Measurements from ENCODE around the gene FOXP2. TPM values are rescaled to one million over a fixed set of nuclear protein-coding genes. Genes with fewer than 3 reads are reported as not detected.

Gene FOXP2
- total RNA-seq, 2 experiments from 2014 or later: not detected

GRCh38 chr7:114417290-114417689 lies 2.7 kb downstream of the FOXP2 start:
- no TSS peak for BruUV-seq (replicated peaks)
- Histone ChIP-seq H3K9me2 (ENCODE audit: insufficient read depth, low read length) (no peaks in the 10 kb centered on the region), H3K79me2 (ENCODE audit: insufficient read depth, low read depth, low read length) (no peaks in the 10 kb centered on the region), H2AFZ (ENCODE audit: low read length) (no peak overlapping the region), H3K4me1 (ENCODE audit: insufficient read depth, low read length, poor library complexity, severe bottlenecking) (no peaks in the 10 kb centered on the region), H3K4me3 (ENCODE audit: low read depth, low read length, poor library complexity, severe bottlenecking) (no peak overlapping the region), H3K27ac (ENCODE audit: low read depth, low read length, poor library complexity, severe bottlenecking) (no peak overlapping the region), H3K9me3 (ENCODE audit: low read length) (no peaks in the 10 kb centered on the region), H3K36me3 (ENCODE audit: insufficient read depth, low read length) (no peaks in the 10 kb centered on the region), H3K4me2 (ENCODE audit: low read length) (no peak overlapping the region), H4K20me1 (ENCODE audit: insufficient read depth, low read length) (no peaks in the 10 kb centered on the region)
- ChIA-PET CTCF (ENCODE audit: unreplicated experiment) (no interaction called here), POLR2A (interaction anchor here (0.7 to 1.4 kb wide), 2 partner anchors 14 to 33 kb away, joined by 3 to 4 read pairs; no protein-coding TSS in a partner anchor)
- intact Hi-C loops (cut with micrococcal nuclease; ENCODE audit: unreplicated experiment): loop anchor here (10.0 kb wide), 1 partner anchor 392 kb away; no protein-coding TSS in a partner anchor
- no peak for DNase-seq (ENCODE audit: low spot score)
- TF ChIP-seq, protein P1, sequence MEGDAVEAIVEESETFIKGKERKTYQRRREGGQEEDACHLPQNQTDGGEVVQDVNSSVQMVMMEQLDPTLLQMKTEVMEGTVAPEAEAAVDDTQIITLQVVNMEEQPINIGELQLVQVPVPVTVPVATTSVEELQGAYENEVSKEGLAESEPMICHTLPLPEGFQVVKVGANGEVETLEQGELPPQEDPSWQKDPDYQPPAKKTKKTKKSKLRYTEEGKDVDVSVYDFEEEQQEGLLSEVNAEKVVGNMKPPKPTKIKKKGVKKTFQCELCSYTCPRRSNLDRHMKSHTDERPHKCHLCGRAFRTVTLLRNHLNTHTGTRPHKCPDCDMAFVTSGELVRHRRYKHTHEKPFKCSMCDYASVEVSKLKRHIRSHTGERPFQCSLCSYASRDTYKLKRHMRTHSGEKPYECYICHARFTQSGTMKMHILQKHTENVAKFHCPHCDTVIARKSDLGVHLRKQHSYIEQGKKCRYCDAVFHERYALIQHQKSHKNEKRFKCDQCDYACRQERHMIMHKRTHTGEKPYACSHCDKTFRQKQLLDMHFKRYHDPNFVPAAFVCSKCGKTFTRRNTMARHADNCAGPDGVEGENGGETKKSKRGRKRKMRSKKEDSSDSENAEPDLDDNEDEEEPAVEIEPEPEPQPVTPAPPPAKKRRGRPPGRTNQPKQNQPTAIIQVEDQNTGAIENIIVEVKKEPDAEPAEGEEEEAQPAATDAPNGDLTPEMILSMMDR (conservative IDR thresholded peaks at IDR 0.05; ENCODE audit: low read length): no peak
- no peak for TF ChIP-seq EZH2phosphoT487 (IDR thresholded peaks at IDR 0.05; ENCODE audit: borderline replicate concordance, low read depth, low read length)

DNA sequence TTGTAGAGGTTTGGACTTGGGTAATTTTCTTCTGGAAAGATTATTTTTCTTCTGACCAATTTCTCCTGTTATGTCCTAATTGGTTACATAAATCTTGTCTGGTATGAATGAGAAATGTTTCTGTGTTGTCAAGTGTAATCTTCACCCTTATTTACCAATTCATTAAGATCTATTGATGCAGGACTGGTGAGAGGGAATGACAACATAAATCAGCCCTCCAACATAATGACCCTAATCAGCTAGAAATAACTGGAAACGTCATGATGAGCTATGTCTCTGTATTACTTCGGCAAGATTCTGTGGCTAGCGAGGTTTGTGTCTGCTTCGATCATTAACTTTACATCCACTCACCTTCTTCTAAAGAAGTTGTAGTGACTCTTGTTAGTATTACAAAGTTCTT lies 3.5 kb downstream of the FOXP2 start:
- POLR2A ChIA-PET: interaction anchor here (0.5 to 1.4 kb wide), 3 partner anchors 32 to 957 kb away, joined by 3 to 4 read pairs (median 3); no protein-coding TSS in a partner anchor

More for the DNA sequence above, 3.5 kb downstream of the FOXP2 start:
- no peaks in the 10 kb centered on the region for H3K36me3 ChIP-seq (ENCODE audit: insufficient read depth, low read length)
- no TSS peak for BruUV-seq (replicated peaks)
- H3K9me3 ChIP-seq (ENCODE audit: low read length): no peaks in the 10 kb centered on the region
- H3K4me3 ChIP-seq (ENCODE audit: low read depth, low read length, poor library complexity, severe bottlenecking): no peak overlapping the region
- intact Hi-C loops (cut with micrococcal nuclease; ENCODE audit: unreplicated experiment): loop anchor here (10.0 kb wide), 1 partner anchor 393 kb away; no protein-coding TSS in a partner anchor
- no peak overlapping the region for H3K27ac ChIP-seq (ENCODE audit: low read depth, low read length, poor library complexity, severe bottlenecking)
- no peak for DNase-seq (ENCODE audit: low spot score)
- no peak overlapping the region for H3K4me2 ChIP-seq (ENCODE audit: low read length)
- H2AFZ ChIP-seq (ENCODE audit: low read length): no peak overlapping the region
- no peaks in the 10 kb centered on the region for H4K20me1 ChIP-seq (ENCODE audit: insufficient read depth, low read length)
- TF ChIP-seq, protein P1 (conservative IDR thresholded peaks at IDR 0.05; ENCODE audit: low read length): no peak
- no peak for TF ChIP-seq EZH2phosphoT487 (IDR thresholded peaks at IDR 0.05; ENCODE audit: borderline replicate concordance, low read depth, low read length)
- CTCF ChIA-PET (ENCODE audit: unreplicated experiment): no interaction called here
- H3K79me2 ChIP-seq (ENCODE audit: insufficient read depth, low read depth, low read length): no peaks in the 10 kb centered on the region
- H3K4me1 ChIP-seq (ENCODE audit: insufficient read depth, low read length, poor library complexity, severe bottlenecking): no peaks in the 10 kb centered on the region
- H3K9me2 ChIP-seq (ENCODE audit: insufficient read depth, low read length): no peaks in the 10 kb centered on the region

Data from OCI-LY7 (cell line).